Jurkat, Clone E6-1 (cell line): ENCODE results near the gene ETNK2.
"Not testable (repeated sequence)": the region's sequence is repeated elsewhere in the genome, so short reads cannot be mapped to it uniquely, and the experiment has no call there.

ENCODE experiments used
- DNase-seq: peaks from one replicate; pipeline ENCODE4 v3.0.0-alpha.2; 2011; ENCODE audit warnings: low read depth, low spot score
- H3K4me3 ChIP-seq: 2 replicates; pipeline ENCODE4 v1.5.1; 2011; ENCODE audit warnings: mild to moderate bottlenecking, low read length, control low read depth, moderate library complexity

The ETNK2 gene

DNA sequence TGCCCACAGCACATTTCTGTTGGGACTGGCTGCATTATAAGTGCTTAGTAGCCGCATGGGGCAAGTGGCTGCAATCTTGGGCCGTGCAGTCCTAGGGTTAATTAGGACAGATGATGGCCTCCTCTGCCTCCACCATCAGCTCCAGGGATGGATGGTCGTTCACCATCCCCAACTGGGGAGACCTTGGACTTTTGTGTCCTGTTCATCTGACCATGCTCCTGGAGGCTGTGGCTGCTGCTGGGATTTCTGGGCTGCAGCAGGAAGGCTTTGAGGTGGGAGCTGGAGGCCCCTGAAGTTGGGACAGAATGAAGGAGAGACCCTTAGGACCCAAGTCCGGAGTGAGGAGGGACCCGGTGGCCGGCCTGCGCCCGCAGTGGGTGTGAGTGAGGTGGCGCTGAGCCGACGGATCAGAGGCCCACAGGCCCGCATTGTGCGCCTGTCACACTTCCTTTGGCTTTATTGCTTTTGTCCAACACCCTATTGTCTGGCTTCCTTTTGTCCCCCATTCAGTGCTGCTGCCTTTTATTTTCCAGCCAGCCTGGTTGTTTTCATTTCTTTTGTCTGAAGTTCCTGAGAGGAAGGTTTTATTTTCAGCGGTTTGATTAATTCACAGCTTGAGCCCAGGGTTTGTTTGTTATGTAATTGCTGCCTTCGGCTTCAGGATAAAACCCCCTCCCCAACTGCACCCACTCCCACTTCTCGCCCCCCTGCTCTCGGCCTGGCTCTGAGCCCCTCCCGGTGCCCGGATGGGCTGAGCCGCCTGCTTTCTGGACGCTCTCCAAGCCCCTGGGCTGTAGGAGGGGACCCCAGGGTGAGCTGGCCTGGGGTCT is 43.3 kb downstream of the ETNK2 start:
- no peak overlapping the region for H3K4me3 ChIP-seq

DNA sequence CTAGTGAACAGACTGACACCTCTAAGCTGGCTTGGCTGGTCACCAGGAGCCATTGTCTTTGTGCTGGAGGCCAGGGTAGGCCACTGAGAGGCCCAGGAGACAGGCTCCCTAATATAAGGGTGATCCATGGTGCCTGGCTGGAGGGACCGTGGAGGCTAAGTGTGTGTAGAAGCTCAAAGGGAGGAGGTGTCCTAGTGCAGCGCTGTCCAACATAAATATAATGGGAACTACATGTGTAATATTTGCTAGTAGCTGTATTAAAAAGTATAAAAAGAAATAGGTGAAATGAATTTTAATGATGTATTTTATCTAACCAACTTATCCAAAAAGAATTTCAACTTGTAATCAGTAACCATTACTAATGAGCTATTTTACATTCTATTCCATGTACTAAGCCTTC is 44.0 kb downstream of the ETNK2 start:
- DNase-seq: no peak
- H3K4me3 ChIP-seq: no peak overlapping the region

More for the DNA sequence above, 43.3 kb downstream of the ETNK2 start:
- no peak for DNase-seq

DNA sequence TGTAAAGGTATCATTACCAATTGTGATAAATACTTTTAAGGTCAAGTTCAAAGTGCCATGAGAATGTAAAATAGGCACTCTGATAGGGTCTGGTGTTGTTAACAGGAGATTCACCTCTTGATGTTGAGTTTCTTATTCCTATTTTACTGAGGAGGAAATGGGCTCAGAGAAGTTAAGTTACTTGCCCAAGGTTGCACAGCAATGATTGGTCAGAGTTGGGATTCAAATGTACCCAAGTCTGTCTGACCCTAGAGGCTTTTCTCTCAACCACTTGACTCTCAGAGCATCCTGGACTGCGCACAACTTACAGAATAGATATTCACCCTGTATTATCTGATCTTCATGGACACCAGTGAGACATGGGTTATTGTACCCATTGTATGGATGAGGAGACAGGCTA is 45.0 kb downstream of the ETNK2 start:
- no peak for DNase-seq
- no peak overlapping the region for H3K4me3 ChIP-seq

DNA sequence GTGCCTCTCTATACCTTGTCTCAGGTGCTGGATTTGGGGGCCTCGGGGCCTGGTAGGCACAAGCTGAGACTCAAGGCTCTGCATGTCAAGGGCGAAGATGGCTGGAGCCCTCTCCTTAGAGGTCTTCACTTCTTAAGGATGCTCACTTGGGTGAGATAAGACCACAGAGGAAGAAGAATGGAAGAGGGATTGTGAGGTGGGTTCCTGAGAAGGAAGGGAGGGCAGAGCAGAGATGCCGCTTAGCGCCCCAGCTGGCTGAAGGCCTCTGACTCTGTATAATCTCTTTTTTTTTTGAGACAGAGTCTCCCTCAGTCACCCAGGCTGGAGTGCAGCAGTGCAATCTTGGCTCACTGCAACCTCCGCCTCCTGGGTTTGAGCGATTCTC is 46.7 kb downstream of the ETNK2 start:
- no peak for DNase-seq
- H3K4me3 ChIP-seq: no peak overlapping the region

DNA sequence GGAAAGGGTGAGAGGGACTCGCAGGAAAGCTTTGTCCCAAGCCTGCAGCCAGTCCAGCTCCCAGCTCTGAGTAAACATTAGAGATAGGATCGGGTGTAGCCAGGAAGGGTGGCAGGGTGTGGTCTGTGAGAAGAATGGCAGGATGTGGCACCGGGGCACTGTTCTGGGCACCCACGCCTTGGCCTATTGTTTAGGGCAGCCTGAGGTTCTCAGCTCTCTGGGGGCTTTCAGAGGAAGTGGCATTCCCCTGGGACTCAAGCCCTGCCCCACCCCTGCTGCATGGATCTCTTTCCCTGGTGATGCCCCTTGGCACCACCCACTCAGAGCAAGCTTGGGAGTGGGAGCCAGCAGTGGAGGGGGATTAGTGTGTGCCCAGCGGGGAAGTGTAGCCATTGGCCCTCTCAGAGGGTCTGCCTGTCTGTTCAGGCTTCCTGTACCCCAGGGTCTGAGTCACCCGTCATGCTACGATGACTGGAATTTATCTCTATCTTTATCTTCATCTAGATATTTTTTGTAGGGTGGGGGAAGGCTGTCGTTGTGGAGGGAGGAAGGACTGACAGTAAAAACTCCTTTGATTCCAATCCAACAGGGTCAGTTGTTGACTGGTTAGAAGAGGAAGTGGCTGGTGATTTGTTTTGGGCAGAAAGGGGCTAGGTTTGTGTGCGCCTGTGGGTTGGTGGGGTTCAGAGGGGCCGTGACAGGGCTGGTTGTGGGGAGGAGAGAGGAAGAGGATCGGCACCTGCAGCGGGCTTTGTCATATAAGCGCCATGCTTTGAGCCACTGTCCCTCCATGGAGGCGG is 47.3 kb downstream of the ETNK2 start:
- DNase-seq: peak; percentile 42
- no peak overlapping the region for H3K4me3 ChIP-seq

DNA sequence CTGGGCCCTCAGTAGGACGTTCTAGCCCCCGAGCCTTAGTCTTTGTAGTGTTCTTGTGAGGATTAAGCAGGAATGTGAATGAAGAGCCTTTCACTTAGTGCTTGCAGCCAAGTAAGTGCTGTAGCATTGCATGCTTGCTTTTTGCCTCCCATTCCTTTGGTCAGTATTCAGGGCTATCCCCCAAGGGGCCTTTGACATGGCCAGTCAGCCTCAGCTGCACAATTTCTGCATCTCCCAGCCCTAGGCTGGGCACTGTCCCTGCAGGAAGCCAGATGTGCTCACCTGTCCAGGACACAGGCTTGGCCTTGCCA is 48.5 kb downstream of the ETNK2 start:
- DNase-seq: no peak
- H3K4me3 ChIP-seq: no peak overlapping the region

DNA sequence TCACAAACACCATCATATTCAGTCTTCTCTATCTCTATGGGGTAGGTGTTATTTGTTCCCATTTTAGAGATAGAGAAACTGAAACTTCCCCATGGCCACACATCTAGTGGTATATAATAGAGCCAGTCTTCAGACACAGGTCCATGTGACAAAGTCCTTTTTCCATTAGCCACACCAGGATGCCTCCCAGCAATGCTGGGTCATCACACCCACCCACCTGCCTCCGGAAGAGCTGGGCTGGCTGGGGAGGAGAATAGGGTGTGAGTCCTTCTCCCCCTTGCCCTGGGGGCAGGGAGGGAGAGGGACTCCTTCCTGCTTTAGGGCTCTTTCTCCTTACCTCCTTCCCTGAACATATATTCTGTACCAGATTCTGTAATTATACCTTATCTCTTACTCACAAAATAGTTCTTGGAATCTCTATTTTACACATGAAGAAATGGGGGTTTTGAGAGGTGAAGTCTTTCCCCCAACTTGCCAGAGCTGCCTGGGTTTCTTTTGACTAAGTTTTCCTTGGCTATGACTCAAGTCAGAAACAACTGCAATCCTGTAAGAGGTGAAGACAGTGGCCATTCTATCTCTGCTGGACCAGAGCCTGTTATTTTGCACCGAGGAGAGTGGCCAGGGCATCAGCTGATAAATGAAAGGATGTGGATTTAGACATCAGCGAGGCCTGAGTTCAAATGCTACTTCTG is 49.0 kb downstream of the ETNK2 start:
- DNase-seq: no peak
- no peak overlapping the region; the same call in 1 of the 2 replicates for H3K4me3 ChIP-seq

DNA sequence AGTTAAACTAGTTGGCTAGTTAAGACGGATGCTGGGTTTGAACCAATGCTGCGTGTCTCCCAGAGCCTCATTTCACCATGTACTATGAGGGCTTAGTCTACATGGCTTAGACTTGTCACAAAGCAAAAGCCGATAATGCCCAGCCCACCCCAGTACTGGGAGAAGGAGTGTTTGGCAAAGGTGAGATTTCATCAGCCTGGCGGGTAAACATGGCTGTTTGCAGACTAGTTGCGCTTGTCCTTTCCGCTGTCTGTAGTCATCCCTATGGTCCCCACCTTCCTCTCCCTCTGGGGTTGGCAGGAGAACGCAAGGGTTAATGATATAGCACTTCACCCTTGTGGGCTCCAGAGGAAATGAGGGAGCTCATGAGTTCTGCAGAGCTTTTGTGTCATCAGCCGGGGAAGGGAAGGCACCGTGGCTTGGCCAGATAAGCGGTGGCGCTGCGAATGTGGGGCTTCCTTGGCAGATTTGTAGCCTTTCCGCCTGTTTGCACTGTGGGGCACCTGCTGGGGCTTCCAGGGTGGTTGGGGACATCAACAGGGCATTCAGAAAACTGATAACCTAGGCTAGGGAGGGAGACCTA is 49.7 kb downstream of the ETNK2 start:
- DNase-seq: peak; percentile 55
- H3K4me3 ChIP-seq: no peak overlapping the region; the same call in 1 of the 2 replicates

DNA sequence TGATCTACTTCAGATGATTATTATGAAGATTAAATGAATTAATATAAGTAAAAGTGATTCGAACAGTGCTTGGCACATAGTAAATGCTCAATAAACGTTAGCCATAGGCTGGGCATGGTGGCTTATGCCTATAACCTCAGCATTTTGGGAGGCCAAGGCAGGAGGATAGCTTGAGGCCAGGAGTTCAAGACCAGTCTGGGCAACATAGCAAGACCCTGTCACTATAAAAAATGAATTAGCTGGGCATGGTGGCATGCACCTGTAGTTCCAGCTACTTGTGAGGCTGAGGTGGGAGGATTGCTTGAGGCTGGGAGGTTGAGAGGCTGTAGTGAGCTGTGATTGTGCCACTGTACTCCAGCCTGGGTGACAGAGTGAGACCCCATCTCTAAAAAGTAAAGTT is 52.1 kb downstream of the ETNK2 start:
- not testable (repeated sequence) for H3K4me3 ChIP-seq, DNase-seq

DNA sequence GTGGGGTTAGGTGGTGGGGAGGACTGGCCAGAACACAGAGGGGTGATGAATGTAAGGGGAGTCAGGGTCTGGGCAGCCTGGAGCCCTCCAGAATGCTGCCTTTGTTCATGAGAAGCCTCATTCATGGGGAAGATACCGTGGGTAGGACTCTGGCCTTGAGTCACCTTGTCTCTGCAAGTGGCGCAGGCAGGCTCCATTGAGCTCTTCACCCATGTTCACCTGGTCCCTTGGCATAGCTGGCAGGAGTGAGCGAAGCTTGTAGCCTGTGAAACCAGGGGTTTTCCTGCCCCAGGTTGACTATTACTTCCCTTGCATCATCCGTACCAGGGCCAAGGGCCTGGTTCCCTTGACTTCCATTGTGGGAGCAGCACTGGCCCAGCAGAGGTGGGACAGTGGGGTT is 53.2 kb downstream of the ETNK2 start:
- no peak overlapping the region for H3K4me3 ChIP-seq
- DNase-seq: no peak

DNA sequence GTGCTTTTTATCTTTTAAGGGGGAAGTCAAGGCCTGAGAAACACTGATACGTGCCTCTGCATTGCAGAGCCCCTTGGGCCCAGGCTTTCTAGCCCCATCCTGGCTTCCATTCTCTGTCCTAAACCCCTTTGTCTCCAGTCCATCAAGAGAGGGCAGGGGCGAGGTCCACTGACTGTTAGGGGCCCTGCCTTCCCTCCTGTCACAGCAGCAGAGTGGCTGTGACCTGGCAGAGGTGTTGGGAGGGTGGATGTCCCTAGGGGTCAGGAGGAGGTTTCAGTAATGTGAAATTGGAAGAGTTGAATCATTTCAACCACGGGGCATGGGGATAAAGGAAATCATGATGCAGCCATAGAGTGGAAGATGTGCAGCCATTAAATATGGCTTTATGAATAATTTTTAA is 54.9 kb downstream of the ETNK2 start:
- DNase-seq: no peak

DNA sequence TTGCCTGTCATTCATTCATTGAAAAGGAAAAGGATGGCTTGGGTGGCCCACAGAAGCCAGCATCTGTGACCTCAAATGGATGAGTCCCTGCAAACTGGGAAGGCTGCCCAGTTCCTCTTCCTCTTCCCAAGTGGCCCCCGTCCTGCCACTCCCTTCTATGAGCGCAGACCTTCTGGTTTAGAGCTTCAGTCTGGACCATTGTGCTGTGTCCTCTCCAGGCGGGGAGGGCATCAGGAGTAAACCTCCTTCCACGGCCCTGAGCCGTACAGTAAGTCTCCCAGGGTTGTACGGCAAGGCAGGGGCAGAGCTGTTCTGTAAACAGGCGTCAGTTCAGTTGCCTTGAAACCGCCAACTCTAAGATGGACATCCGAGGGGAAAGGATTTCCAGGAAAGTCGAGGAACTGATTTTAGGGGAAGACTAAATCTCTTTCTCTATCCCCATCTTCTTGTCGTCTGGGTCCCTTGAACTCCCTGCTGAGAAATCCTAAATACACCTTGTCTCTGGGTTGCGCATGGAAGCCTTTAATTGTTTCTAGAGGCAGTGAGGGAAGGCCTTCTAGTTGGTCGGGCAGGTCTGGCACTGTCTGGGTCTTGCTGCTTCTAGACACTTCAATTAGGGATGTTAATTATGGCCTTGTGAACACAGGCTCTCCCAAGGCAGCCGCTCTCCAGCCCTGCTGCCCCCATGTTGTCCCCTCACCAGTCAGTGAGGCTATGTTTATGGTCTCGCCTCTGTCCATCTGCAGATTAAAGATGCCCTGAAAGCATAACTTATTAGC is 56.8 kb downstream of the ETNK2 start:
- no peak overlapping the region for H3K4me3 ChIP-seq
- no peak for DNase-seq

More for the DNA sequence above, 54.9 kb downstream of the ETNK2 start:
- no peak overlapping the region for H3K4me3 ChIP-seq

DNA sequence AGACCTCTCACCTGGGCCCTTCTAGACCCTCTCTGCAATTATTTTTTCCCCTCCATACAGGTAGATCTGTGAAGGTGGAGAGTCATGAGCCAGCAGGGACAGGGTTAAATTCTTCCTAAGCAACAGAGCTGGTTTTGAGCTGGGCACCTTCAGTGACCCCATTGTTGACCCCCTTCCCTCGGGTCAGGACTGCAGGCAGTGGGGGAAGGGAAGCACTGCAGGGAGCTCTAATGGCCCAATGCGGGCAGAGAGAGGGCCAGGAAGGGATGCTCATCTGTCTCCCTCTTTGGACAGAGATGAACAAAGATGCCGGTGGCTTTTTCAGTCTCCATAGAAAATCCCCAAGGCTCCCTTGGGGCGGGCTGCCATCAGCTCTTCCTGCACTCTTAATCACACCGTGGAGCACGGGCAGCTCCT is 57.5 kb downstream of the ETNK2 start:
- no peak for DNase-seq
- H3K4me3 ChIP-seq: no peak overlapping the region

DNA sequence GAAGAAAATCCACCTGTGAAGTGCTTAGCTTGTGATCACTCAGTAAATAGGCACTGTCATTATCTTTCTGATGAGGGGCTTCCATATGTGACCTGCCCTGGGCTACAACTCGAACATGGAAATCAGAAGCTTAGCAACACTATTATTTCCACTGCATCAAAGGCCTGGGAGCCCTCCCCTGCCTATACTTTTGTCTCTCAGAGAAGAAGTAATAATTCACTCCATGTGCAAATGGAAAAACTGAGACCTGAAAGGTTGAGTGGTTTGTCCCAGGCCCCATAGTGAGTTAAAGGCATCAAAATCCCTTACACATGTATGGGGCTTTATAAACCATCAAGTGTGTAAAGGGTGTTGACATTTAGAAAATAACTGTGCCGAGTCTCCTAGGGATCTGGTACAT is 58.1 kb downstream of the ETNK2 start:
- DNase-seq: no peak
- H3K4me3 ChIP-seq: no peak overlapping the region

DNA sequence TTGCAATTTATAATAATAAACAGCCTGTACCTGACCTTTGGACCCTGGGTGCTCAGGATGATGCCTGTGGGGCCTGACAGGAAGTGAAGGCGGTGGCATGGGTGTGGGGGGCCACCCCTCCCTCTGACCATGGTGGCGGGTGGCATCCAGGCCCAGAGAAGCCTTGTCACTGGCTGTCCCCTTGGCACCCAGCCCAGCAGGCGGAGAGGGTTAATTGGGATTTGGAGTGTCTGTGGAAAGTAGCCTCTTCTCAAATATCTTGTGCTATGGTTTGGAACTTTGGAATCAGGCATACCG is 58.5 kb downstream of the ETNK2 start:
- no peak for DNase-seq
- no peak overlapping the region for H3K4me3 ChIP-seq

DNA sequence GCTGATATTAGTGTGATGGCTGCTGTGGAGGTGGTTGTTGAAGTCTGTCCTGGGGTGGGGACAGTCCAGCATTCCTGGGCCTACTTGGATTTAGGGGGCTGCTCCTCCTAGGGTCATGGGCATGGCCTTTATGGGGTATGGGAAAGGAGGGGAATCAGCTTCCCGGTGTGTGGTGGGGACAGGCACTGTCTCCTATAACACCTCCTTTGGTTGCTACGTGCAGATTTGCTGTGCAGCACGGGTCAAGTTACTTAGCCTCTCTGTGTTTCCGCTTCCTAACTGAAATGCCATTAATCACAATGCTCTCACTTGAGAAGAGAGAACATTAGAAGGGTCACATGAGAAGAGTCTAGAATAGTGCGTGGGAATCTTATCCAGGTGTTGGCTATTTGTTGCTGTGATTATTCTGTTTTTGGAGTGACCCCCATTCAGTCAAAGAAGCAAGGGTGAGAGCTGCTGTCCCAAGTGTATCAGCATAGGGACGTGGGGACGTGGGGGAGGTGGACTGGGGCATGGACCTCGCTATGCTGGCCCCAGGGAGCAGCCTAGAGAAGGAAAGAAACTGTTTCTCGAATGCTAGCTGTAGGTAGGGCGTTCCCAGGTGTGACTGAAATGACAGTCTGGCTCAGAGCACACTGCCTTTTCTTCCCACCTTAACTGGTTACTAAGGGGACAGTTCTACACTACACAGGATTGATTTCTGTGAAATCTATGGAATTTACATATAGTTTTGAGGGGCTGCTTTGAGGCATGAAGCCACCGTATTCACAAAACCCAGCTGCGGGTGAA is 59.0 kb downstream of the ETNK2 start:
- H3K4me3 ChIP-seq: no peak overlapping the region
- no peak for DNase-seq

DNA sequence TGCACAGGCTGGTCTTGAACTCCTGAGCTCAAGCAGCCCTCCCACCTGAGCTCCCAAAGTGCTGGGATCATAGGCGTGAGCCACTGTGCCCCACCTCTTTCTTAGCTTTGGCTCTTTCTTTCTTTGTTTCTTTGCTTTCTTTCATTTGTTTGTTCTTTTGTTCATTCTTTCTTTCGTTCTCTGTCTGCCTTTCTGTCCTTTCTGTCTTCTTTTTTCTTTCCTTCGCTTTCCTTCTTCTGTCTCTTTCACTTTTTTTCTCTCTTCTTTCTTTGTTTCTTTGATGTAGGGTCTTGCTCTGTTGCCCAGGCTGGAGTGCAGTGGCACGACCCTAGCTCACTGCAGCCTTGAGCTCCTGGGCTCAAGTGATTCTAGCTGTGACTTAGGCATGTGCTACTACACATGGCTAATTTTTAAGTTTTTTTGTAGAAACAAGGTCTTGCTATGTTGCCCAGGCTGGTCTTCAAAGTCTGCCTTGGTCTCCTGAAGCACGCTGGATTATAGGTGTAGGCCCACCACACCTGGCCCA is 60.0 kb downstream of the ETNK2 start:
- no peak for DNase-seq
- H3K4me3 ChIP-seq: no peak overlapping the region

DNA sequence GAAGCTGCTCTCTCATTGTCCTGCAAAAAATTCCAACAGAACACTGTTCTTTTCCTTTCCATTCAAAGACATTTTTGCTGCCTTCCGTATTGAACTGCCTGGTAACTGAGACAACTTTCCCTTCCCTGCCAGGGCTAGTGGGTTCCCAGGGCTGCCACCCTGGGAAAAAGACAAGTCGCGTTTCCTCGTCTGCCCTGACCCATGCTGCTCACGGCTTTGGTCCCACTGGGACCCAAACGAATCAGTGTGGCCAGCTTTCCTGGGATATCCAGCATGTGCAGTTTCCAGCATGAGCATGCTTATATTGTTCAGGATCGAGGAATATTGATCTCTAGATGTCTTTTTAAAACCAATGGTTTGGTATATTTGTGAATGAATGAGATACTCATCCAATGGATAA is 60.8 kb downstream of the ETNK2 start:
- no peak for DNase-seq
- H3K4me3 ChIP-seq: no peak overlapping the region
